Fibroblast of lung (primary cell): ENCODE measurements around the gene CLN5.

Source experiments
- EZH2 ChIP-seq: IDR thresholded peaks from 2 replicates; pipeline ENCODE4 v1.5.1; 2012; ENCODE audit warnings: low read length, control low read depth, mild to moderate bottlenecking; ENCODE audit errors: missing control alignments
- TF ChIP-seq, protein P1 (sequence below), 2 donors: IDR thresholded peaks in 1 of 2; conservative IDR thresholded peaks in 1 of 2; 1 replicate in 1 of 2; 2 replicates in 1 of 2; pipeline ENCODE4 v1.5.1; 2011 to 2012; ENCODE audit warnings: low read length in 2 of 2, control low read depth in 1 of 2, inconsistent platforms in 1 of 2, low read depth in 1 of 2, mild to moderate bottlenecking in 1 of 2

DNA sequence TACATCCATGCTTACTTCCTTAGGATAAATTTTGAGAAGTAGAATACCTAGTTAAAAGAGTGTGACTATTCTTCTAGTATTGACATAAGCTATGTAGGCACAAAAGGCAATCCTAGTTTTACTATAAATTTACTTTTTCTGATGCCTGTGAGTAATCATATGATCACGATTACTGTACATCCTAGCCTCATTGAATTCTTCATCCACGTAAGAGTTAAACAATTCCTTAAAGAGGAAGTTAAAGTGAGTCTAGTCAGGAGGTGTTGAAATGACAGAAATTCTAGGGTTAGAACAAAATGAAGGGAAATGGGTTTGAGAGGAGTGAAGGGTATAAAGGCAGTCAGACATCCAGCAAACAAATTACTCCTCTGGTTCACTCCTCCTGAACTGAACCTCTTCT lies 43.7 kb upstream of the CLN5 start, which contains the start of gene ACOD1:
- no peak for TF ChIP-seq EZH2
- TF ChIP-seq, protein P1, sequence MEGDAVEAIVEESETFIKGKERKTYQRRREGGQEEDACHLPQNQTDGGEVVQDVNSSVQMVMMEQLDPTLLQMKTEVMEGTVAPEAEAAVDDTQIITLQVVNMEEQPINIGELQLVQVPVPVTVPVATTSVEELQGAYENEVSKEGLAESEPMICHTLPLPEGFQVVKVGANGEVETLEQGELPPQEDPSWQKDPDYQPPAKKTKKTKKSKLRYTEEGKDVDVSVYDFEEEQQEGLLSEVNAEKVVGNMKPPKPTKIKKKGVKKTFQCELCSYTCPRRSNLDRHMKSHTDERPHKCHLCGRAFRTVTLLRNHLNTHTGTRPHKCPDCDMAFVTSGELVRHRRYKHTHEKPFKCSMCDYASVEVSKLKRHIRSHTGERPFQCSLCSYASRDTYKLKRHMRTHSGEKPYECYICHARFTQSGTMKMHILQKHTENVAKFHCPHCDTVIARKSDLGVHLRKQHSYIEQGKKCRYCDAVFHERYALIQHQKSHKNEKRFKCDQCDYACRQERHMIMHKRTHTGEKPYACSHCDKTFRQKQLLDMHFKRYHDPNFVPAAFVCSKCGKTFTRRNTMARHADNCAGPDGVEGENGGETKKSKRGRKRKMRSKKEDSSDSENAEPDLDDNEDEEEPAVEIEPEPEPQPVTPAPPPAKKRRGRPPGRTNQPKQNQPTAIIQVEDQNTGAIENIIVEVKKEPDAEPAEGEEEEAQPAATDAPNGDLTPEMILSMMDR (conservative IDR thresholded peaks at IDR 0.05 in 1 of 2, IDR thresholded peaks at IDR 0.05 in 1 of 2; ENCODE audit: low read depth in 1 of 2, low read length in 2 of 2): no peak
